Upper lobe of right lung (tissue), 1 donor: ENCODE data around the gene CALR. TPM values are rescaled to one million over a fixed set of nuclear protein-coding genes. Genes with fewer than 3 reads are reported as not detected.
"Not testable (repeated sequence)": the region's sequence is repeated elsewhere in the genome, so short reads cannot be mapped to it uniquely, and the experiment has no call there.

ENCODE experiments used
- ATAC-seq: fragments of 200-7000 bp; cut with Tn5 transposase; one replicate; pipeline ENCODE4 v1.9.1; 2020; ENCODE audit warnings: mild to moderate bottlenecking, moderate library complexity
- DNase-seq: peaks from one replicate; pipeline ENCODE4 v3.0.0-alpha.2; 2020
- H3K27ac ChIP-seq: fragments of 200-600 bp; one replicate; pipeline ENCODE4 v1.8.0; 2022
- H3K27me3 ChIP-seq: fragments of 200-600 bp; one replicate; pipeline ENCODE4 v1.8.0; 2022; ENCODE audit warnings: mild to moderate bottlenecking
- H3K36me3 ChIP-seq: fragments of 200-600 bp; one replicate; pipeline ENCODE4 v1.8.0; 2022
- H3K4me1 ChIP-seq: fragments of 200-600 bp; one replicate; pipeline ENCODE4 v1.8.0; 2022
- H3K4me3 ChIP-seq: fragments of 200-600 bp; one replicate; pipeline ENCODE4 v1.8.0; 2022; ENCODE audit warnings: mild to moderate bottlenecking
- H3K9me3 ChIP-seq: fragments of 200-600 bp; one replicate; pipeline ENCODE4 v1.8.0; 2022
- CTCF ChIP-seq: fragments of 200-600 bp; IDR thresholded peaks from one replicate; pipeline ENCODE4 v1.8.0; 2022; ENCODE audit warnings: antibody characterized with exemption
- intact Hi-C: fragments of 100-400 bp; cut with DNase I; formaldehyde crosslinking; loops from one replicate; pipeline ENCODE4 v1.11.0; 2022
- total RNA-seq: library from RNA; stranded (reverse); fragmentation: NEBNext Ultra II Directional; extraction: Animal tissue kit (Norgen Biotek cat#: 25700); gene quantifications from one replicate; pipeline ENCODE4 v1.2.1, GENCODE V29; 2021
- donor health status: DM: no; HTN: yes; CAD: no; lungs with severe emphysema.

Gene CALR
- total RNA-seq, 1 donor from 2014 or later, result 991 TPM

GRCh38 chr19:12953799-12954611 is 15.6 kb downstream of the CALR start:
- peak overlapping the region; percentile 8 for H3K27ac ChIP-seq

GRCh38 chr19:12954612-12954962 is 16.2 kb downstream of the CALR start:
- no peak for TF ChIP-seq CTCF
- Histone ChIP-seq H3K27me3 (no peaks in the 10 kb centered on the region), H3K4me1 (peaks cover 23% of the 10 kb centered on the region), H3K9me3 (no peaks in the 10 kb centered on the region), H3K4me3 (no peak overlapping the region), H3K27ac (no peak overlapping the region), H3K36me3 (peaks cover 55% of the 10 kb centered on the region)
- intact Hi-C loops, result no loop called here
- DNase-seq (no peak), ATAC-seq (no peak)

More at GRCh38 chr19:12953799-12954611, 15.6 kb downstream of the CALR start:
- Histone ChIP-seq H3K27me3 (no peaks in the 10 kb centered on the region), H3K4me1 (peaks cover 23% of the 10 kb centered on the region), H3K4me3 (no peak overlapping the region), H3K36me3 (peaks cover 61% of the 10 kb centered on the region), H3K9me3 (no peaks in the 10 kb centered on the region)
- intact Hi-C loops, result no loop called here
- no peak for TF ChIP-seq CTCF
- ATAC-seq (no peak), DNase-seq (peak; percentile 63)

- H3K36me3 ChIP-seq, result peaks cover 45% of the 10 kb centered on the region
- H3K9me3 ChIP-seq, DNase-seq, intact Hi-C loops, H3K27ac ChIP-seq, ATAC-seq, H3K27me3 ChIP-seq: not testable (repeated sequence)
- peaks cover 23% of the 10 kb centered on the region for H3K4me1 ChIP-seq
- peak overlapping the region; percentile 86 for H3K4me3 ChIP-seq
Observed at GRCh38 chr19:12955575-12955974, 17.2 kb downstream of the CALR start.

GRCh38 chr19:12955996-12956395 is 17.6 kb downstream of the CALR start:
- Histone ChIP-seq H3K27me3 (no peaks in the 10 kb centered on the region), H3K27ac (peak overlapping the region; percentile 89), H3K4me3 (peak overlapping the region; percentile 86), H3K4me1 (peaks cover 23% of the 10 kb centered on the region), H3K9me3 (no peaks in the 10 kb centered on the region), H3K36me3 (peaks cover 41% of the 10 kb centered on the region)
- ATAC-seq (no peak), DNase-seq (no peak)
- TF ChIP-seq CTCF, result no peak
- intact Hi-C loops, result no loop called here

GRCh38 chr19:12956446-12957388 is 18.3 kb downstream of the CALR start, which contains the start of gene GADD45GIP1:
Gene GADD45GIP1, minus strand, starts transcription at chr19:12957223. Its CDS starts 11 bp downstream, at chr19:12957212.
- Histone ChIP-seq H3K9me3 (no peaks in the 10 kb centered on the region), H3K27ac (peak within 1 kb of the TSS; percentile 89), H3K36me3 (peaks cover 34% of the 10 kb centered on the region), H3K4me3 (peak within 1 kb of the TSS; percentile 86), H3K27me3 (no peaks in the 10 kb centered on the region), H3K4me1 (peaks cover 23% of the 10 kb centered on the region)
- ATAC-seq (peak; percentile 98), DNase-seq (peak; percentile 92)
- no peak for TF ChIP-seq CTCF
- intact Hi-C loops, result no loop called here

- DNase-seq, intact Hi-C loops, H3K9me3 ChIP-seq, ATAC-seq, H3K27me3 ChIP-seq: not testable (repeated sequence)
- peaks cover 27% of the 10 kb centered on the region for H3K36me3 ChIP-seq
- H3K4me1 ChIP-seq, result peaks cover 22% of the 10 kb centered on the region
- H3K4me3 ChIP-seq, result peak overlapping the region; percentile 86
- H3K27ac ChIP-seq, result peak overlapping the region; percentile 89
Observed at GRCh38 chr19:12957389-12957952, 19.1 kb downstream of the CALR start.
